HEK293 (cell line): ENCODE data around the gene SMIM10.

ENCODE experiments used
- BCL11A ChIP-seq: fragments of 450-650 bp; formaldehyde crosslinking; IDR thresholded peaks from 2 replicates; pipeline ENCODE4 v1.5.1; 2016; ENCODE audit warnings: low read depth, missing biosample characterization, missing genetic modification characterization
- GLI2 ChIP-seq: fragments of 450-650 bp; formaldehyde crosslinking; IDR thresholded peaks from 2 replicates; pipeline ENCODE4; 2017; ENCODE audit warnings: missing biosample characterization, missing genetic modification characterization, low read depth, borderline replicate concordance
- IKZF3 ChIP-seq: fragments of 450-650 bp; IDR thresholded peaks from 2 replicates; pipeline ENCODE4 v1.5.0; 2018; ENCODE audit warnings: missing biosample characterization, mild to moderate bottlenecking, missing genetic modification characterization, moderate library complexity
- KLF10 ChIP-seq: fragments of 450-650 bp; IDR thresholded peaks from 2 replicates; pipeline ENCODE4 v1.5.1; 2018; ENCODE audit warnings: missing biosample characterization, mild to moderate bottlenecking, missing genetic modification characterization
- MEIS1 ChIP-seq: sonication (generic); formaldehyde crosslinking; IDR thresholded peaks from 2 replicates; pipeline ENCODE4 v1.8.1; 2022; ENCODE audit warnings: missing genetic modification reagents, mild to moderate bottlenecking, borderline replicate concordance
- REPIN1 ChIP-seq: fragments of 450-650 bp; formaldehyde crosslinking; IDR thresholded peaks from 2 replicates; pipeline ENCODE4 v1.5.1; 2017; ENCODE audit warnings: missing biosample characterization, missing genetic modification characterization, low read depth
- SCRT2 ChIP-seq: fragments of 450-650 bp; formaldehyde crosslinking; IDR thresholded peaks from 2 replicates; pipeline ENCODE4 v1.5.1; 2016; ENCODE audit warnings: missing biosample characterization, missing genetic modification characterization
- SP2 ChIP-seq: fragments of 450-650 bp; formaldehyde crosslinking; IDR thresholded peaks from 2 replicates; pipeline ENCODE4 v1.5.1; 2016; ENCODE audit warnings: missing biosample characterization, missing genetic modification characterization
- YY2 ChIP-seq: fragments of 450-650 bp; formaldehyde crosslinking; IDR thresholded peaks from 2 replicates; pipeline ENCODE4 v1.5.1; 2016; ENCODE audit warnings: missing biosample characterization, missing genetic modification characterization
- ZBTB8A ChIP-seq: fragments of 450-650 bp; formaldehyde crosslinking; IDR thresholded peaks from 2 replicates; pipeline ENCODE4 v1.5.1; 2016; ENCODE audit warnings: missing biosample characterization, missing genetic modification characterization
- ZNF112 ChIP-seq: fragments of 450-650 bp; formaldehyde crosslinking; IDR thresholded peaks from 2 replicates; pipeline ENCODE4 v1.5.0; 2017; ENCODE audit warnings: missing biosample characterization, missing genetic modification characterization
- ZNF544 ChIP-seq: fragments of 450-650 bp; formaldehyde crosslinking; IDR thresholded peaks from 2 replicates; pipeline ENCODE4 v1.5.0; 2017; ENCODE audit warnings: missing biosample characterization, missing genetic modification characterization
- ZNF561 ChIP-seq: fragments of 450-650 bp; IDR thresholded peaks from 2 replicates; pipeline ENCODE4 v1.5.1; 2018; ENCODE audit warnings: missing biosample characterization, missing genetic modification characterization, borderline replicate concordance
- ZNF792 ChIP-seq: fragments of 450-650 bp; formaldehyde crosslinking; IDR thresholded peaks from 2 replicates; pipeline ENCODE4 v1.5.1; 2016; ENCODE audit warnings: missing biosample characterization, missing genetic modification characterization
- ZXDB ChIP-seq: fragments of 450-650 bp; formaldehyde crosslinking; IDR thresholded peaks from 2 replicates; pipeline ENCODE4 v1.5.1; 2016; ENCODE audit warnings: missing biosample characterization, missing genetic modification characterization
- TF ChIP-seq, protein P1 (sequence below): fragments of 450-650 bp; formaldehyde crosslinking; IDR thresholded peaks from 2 replicates; pipeline ENCODE4 v1.5.1; 2016; ENCODE audit warnings: missing biosample characterization, missing genetic modification characterization
- TF ChIP-seq, protein P2 (sequence below): fragments of 450-650 bp; formaldehyde crosslinking; IDR thresholded peaks from 2 replicates; pipeline ENCODE4 v1.5.1; 2016; ENCODE audit warnings: missing biosample characterization, missing genetic modification characterization, borderline replicate concordance
- TF ChIP-seq, protein P3 (sequence below): fragments of 450-650 bp; formaldehyde crosslinking; IDR thresholded peaks from 2 replicates; pipeline ENCODE4 v1.5.1; 2017; ENCODE audit warnings: missing biosample characterization, missing genetic modification characterization
- TF ChIP-seq, protein P4 (sequence below): fragments of 450-650 bp; formaldehyde crosslinking; IDR thresholded peaks from 2 replicates; pipeline ENCODE4 v1.5.1; 2016; ENCODE audit warnings: missing biosample characterization, missing genetic modification characterization
- TF ChIP-seq, protein P5 (sequence below): fragments of 450-650 bp; formaldehyde crosslinking; IDR thresholded peaks from 2 replicates; pipeline ENCODE4 v1.5.1; 2016; ENCODE audit warnings: missing biosample characterization, missing genetic modification characterization
- TF ChIP-seq, protein P6 (sequence below): fragments of 450-650 bp; formaldehyde crosslinking; IDR thresholded peaks from 2 replicates; pipeline ENCODE4 v1.5.1; 2016; ENCODE audit warnings: missing biosample characterization, missing genetic modification characterization, low read depth

The SMIM10 gene

DNA sequence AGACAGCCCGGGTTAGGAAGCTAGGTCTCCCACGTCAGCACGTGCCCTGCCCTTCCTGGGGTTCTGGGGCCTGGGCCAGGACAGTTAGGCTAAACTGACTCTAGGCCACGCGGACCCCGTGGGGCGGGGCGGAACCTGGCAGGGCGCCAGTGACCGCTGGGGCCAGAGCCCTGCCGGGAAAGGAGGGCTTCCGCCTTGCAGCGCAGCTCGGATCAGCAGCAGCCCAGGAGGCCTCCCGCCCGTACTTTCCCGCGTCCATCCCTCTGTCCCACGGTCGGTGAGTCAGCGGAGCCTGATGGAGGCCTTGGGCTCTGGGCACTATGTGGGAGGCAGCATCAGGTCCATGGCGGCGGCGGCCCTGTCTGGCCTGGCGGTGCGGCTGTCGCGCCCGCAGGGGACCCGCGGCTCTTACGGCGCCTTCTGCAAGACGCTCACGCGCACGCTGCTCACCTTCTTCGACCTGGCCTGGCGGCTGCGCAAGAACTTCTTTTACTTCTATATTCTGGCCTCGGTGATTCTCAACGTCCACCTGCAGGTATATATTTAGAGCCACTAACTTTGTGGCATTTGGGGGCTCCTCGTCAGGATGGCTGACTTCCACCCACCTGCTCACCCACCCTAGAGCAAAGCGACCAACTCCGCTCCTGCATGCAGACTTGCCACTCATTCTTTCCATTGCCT is at the start of gene SMIM10 (continued):
- TF ChIP-seq, protein P1, sequence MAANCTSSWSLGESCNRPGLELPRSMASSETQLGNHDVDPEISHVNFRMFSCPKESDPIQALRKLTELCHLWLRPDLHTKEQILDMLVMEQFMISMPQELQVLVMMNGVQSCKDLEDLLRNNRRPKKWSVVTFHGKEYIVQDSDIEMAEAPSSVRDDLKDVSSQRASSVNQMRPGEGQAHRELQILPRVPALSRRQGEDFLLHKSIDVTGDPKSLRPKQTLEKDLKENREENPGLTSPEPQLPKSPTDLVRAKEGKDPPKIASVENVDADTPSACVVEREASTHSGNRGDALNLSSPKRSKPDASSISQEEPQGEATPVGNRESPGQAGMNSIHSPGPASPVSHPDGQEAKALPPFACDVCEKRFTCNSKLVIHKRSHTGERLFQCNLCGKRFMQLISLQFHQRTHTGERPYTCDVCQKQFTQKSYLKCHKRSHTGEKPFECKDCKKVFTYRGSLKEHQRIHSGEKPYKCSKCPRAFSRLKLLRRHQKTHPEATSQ (tag by site-specific recombination) = peak; percentile 85; the same call in 1 of the 2 replicates
- TF ChIP-seq, protein P2, sequence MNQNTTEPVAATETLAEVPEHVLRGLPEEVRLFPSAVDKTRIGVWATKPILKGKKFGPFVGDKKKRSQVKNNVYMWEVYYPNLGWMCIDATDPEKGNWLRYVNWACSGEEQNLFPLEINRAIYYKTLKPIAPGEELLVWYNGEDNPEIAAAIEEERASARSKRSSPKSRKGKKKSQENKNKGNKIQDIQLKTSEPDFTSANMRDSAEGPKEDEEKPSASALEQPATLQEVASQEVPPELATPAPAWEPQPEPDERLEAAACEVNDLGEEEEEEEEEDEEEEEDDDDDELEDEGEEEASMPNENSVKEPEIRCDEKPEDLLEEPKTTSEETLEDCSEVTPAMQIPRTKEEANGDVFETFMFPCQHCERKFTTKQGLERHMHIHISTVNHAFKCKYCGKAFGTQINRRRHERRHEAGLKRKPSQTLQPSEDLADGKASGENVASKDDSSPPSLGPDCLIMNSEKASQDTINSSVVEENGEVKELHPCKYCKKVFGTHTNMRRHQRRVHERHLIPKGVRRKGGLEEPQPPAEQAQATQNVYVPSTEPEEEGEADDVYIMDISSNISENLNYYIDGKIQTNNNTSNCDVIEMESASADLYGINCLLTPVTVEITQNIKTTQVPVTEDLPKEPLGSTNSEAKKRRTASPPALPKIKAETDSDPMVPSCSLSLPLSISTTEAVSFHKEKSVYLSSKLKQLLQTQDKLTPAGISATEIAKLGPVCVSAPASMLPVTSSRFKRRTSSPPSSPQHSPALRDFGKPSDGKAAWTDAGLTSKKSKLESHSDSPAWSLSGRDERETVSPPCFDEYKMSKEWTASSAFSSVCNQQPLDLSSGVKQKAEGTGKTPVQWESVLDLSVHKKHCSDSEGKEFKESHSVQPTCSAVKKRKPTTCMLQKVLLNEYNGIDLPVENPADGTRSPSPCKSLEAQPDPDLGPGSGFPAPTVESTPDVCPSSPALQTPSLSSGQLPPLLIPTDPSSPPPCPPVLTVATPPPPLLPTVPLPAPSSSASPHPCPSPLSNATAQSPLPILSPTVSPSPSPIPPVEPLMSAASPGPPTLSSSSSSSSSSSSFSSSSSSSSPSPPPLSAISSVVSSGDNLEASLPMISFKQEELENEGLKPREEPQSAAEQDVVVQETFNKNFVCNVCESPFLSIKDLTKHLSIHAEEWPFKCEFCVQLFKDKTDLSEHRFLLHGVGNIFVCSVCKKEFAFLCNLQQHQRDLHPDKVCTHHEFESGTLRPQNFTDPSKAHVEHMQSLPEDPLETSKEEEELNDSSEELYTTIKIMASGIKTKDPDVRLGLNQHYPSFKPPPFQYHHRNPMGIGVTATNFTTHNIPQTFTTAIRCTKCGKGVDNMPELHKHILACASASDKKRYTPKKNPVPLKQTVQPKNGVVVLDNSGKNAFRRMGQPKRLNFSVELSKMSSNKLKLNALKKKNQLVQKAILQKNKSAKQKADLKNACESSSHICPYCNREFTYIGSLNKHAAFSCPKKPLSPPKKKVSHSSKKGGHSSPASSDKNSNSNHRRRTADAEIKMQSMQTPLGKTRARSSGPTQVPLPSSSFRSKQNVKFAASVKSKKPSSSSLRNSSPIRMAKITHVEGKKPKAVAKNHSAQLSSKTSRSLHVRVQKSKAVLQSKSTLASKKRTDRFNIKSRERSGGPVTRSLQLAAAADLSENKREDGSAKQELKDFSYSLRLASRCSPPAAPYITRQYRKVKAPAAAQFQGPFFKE (tag by site-specific recombination) = no peak
- TF ChIP-seq, protein P3, sequence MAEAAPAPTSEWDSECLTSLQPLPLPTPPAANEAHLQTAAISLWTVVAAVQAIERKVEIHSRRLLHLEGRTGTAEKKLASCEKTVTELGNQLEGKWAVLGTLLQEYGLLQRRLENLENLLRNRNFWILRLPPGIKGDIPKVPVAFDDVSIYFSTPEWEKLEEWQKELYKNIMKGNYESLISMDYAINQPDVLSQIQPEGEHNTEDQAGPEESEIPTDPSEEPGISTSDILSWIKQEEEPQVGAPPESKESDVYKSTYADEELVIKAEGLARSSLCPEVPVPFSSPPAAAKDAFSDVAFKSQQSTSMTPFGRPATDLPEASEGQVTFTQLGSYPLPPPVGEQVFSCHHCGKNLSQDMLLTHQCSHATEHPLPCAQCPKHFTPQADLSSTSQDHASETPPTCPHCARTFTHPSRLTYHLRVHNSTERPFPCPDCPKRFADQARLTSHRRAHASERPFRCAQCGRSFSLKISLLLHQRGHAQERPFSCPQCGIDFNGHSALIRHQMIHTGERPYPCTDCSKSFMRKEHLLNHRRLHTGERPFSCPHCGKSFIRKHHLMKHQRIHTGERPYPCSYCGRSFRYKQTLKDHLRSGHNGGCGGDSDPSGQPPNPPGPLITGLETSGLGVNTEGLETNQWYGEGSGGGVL (tag by site-specific recombination) = 0 out of 2 replicates have a peak, but pooled peaks have one; percentile 14
- TF ChIP-seq, protein P4, sequence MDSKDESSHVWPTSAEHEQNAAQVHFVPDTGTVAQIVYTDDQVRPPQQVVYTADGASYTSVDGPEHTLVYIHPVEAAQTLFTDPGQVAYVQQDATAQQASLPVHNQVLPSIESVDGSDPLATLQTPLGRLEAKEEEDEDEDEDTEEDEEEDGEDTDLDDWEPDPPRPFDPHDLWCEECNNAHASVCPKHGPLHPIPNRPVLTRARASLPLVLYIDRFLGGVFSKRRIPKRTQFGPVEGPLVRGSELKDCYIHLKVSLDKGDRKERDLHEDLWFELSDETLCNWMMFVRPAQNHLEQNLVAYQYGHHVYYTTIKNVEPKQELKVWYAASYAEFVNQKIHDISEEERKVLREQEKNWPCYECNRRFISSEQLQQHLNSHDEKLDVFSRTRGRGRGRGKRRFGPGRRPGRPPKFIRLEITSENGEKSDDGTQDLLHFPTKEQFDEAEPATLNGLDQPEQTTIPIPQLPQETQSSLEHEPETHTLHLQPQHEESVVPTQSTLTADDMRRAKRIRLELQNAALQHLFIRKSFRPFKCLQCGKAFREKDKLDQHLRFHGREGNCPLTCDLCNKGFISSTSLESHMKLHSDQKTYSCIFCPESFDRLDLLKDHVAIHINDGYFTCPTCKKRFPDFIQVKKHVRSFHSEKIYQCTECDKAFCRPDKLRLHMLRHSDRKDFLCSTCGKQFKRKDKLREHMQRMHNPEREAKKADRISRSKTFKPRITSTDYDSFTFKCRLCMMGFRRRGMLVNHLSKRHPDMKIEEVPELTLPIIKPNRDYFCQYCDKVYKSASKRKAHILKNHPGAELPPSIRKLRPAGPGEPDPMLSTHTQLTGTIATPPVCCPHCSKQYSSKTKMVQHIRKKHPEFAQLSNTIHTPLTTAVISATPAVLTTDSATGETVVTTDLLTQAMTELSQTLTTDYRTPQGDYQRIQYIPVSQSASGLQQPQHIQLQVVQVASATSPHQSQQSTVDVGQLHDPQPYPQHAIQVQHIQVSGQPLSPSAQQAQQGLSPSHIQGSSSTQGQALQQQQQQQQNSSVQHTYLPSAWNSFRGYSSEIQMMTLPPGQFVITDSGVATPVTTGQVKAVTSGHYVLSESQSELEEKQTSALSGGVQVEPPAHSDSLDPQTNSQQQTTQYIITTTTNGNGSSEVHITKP (tag by site-specific recombination) = no peak; the same call in 1 of the 2 replicates
- TF ChIP-seq IKZF3 = peak; percentile 49
- TF ChIP-seq, protein P5, sequence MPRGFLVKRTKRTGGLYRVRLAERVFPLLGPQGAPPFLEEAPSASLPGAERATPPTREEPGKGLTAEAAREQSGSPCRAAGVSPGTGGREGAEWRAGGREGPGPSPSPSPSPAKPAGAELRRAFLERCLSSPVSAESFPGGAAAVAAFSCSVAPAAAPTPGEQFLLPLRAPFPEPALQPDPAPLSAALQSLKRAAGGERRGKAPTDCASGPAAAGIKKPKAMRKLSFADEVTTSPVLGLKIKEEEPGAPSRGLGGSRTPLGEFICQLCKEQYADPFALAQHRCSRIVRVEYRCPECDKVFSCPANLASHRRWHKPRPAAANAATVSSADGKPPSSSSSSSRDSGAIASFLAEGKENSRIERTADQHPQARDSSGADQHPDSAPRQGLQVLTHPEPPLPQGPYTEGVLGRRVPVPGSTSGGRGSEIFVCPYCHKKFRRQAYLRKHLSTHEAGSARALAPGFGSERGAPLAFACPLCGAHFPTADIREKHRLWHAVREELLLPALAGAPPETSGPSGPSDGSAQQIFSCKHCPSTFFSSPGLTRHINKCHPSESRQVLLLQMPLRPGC (tag by site-specific recombination) = 0 out of 2 replicates have a peak, but pooled peaks have one; percentile 43
- peak; percentile 61 for TF ChIP-seq SP2
- peak; percentile 81; the same call in 1 of the 2 replicates for TF ChIP-seq SCRT2 (tag by site-specific recombination)
- no peak for TF ChIP-seq KLF10 (tag by site-specific recombination)
- 0 out of 2 replicates have a peak, but pooled peaks have one; percentile 54 for TF ChIP-seq ZNF561 (tag by site-specific recombination)
- no peak for TF ChIP-seq GLI2 (tag by site-specific recombination)
- TF ChIP-seq REPIN1 (tag by site-specific recombination) = no peak
- peak; percentile 92 for TF ChIP-seq ZBTB8A (tag by site-specific recombination)
- 0 out of 2 replicates have a peak, but pooled peaks have one; percentile 41 for TF ChIP-seq ZNF544 (tag by site-specific recombination)
- TF ChIP-seq ZNF792 (tag by site-specific recombination) = no peak
- peak; percentile 61; the same call in 1 of the 2 replicates for TF ChIP-seq BCL11A (tag by site-specific recombination)
- TF ChIP-seq ZNF112 (tag by site-specific recombination) = no peak
- peak; percentile 86; the same call in 1 of the 2 replicates for TF ChIP-seq ZXDB (tag by site-specific recombination)
- no peak for TF ChIP-seq MEIS1
- TF ChIP-seq, protein P6, sequence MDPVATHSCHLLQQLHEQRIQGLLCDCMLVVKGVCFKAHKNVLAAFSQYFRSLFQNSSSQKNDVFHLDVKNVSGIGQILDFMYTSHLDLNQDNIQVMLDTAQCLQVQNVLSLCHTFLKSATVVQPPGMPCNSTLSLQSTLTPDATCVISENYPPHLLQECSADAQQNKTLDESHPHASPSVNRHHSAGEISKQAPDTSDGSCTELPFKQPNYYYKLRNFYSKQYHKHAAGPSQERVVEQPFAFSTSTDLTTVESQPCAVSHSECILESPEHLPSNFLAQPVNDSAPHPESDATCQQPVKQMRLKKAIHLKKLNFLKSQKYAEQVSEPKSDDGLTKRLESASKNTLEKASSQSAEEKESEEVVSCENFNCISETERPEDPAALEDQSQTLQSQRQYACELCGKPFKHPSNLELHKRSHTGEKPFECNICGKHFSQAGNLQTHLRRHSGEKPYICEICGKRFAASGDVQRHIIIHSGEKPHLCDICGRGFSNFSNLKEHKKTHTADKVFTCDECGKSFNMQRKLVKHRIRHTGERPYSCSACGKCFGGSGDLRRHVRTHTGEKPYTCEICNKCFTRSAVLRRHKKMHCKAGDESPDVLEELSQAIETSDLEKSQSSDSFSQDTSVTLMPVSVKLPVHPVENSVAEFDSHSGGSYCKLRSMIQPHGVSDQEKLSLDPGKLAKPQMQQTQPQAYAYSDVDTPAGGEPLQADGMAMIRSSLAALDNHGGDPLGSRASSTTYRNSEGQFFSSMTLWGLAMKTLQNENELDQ (tag by site-specific recombination) = no peak
- peak; percentile 66 for TF ChIP-seq YY2 (tag by site-specific recombination)
